H1 (cell line): ENCODE results near the gene SPTB. TPM values are rescaled to one million over a fixed set of nuclear protein-coding genes. Genes with fewer than 3 reads are reported as not detected.

Source experiments
- ASH2L ChIP-seq: fragments of 200-600, 300-600 bp; sonication (generic); IDR thresholded peaks from one replicate; pipeline ENCODE4 v1.7.1; 2017; ENCODE audit warnings: low read length
- CEBPB ChIP-seq: IDR thresholded peaks from 2 replicates; pipeline ENCODE4 v1.6.1; 2012; ENCODE audit warnings: low read depth, low read length
- CREB1 ChIP-seq: IDR thresholded peaks from 2 replicates; pipeline ENCODE4 v1.6.1; 2012; ENCODE audit warnings: inconsistent platforms
- EZH2 ChIP-seq: fragments of 200-600 bp; sonication (generic); IDR thresholded peaks from 2 replicates; pipeline ENCODE4 v1.7.1; 2012; ENCODE audit warnings: low read depth, mild to moderate bottlenecking, moderate library complexity, low read length, inconsistent platforms; ENCODE audit not compliant: severe bottlenecking
- RAD21 ChIP-seq, 2 experiments: IDR thresholded peaks in 1 of 2; conservative IDR thresholded peaks in 1 of 2; 2 replicates each; pipeline ENCODE4 v1.6.1; 2011; ENCODE audit warnings: low read depth in 2 of 2, low read length in 2 of 2, improper control_type of control experiment in 1 of 2, inconsistent platforms in 1 of 2, mild to moderate bottlenecking in 1 of 2, moderate library complexity in 1 of 2
- SP4 ChIP-seq: IDR thresholded peaks from 2 replicates; pipeline ENCODE4 v1.6.1; 2012; ENCODE audit warnings: low read length, inconsistent platforms
- SRF ChIP-seq: IDR thresholded peaks from 2 replicates; pipeline ENCODE4 v1.6.1; 2011; ENCODE audit warnings: mild to moderate bottlenecking, low read depth, low read length, moderate library complexity
- TCF12 ChIP-seq: IDR thresholded peaks from 2 replicates; pipeline ENCODE4 v1.6.1; 2011; ENCODE audit warnings: low read depth, mild to moderate bottlenecking, low read length
- polyA plus RNA-seq, 7 experiments: library from polyadenylated mRNA; depleted of rRNA in 3 of 7; stranded (reverse) in 5 of 7; unstranded in 2 of 7; fragments of >200 nt in 5 of 7; fragments of 200-250 nt in 2 of 7; gene quantifications; 1 replicate in 5 of 7; 2 replicates in 1 of 7; 4 replicates in 1 of 7; pipeline versions ENCODE4 v1.2.1 to v1.2.3, GENCODE V29; 2011 to 2013; ENCODE audit warnings: missing spikeins in 2 of 7, mixed read lengths in 2 of 7
- total RNA-seq: library from RNA; stranded (reverse); fragmentation: NEBNext Ultra II Directional; extraction: Animal tissue kit (Norgen Biotek cat#: 25700); gene quantifications from 2 replicates; pipeline ENCODE4 v1.2.1, GENCODE V29; 2021
- TF ChIP-seq, protein P1 (sequence below): fragments of 300-600 bp; sonication (generic); IDR thresholded peaks from 2 replicates; pipeline ENCODE4 v1.7.1; 2012; ENCODE audit warnings: low read length, moderate library complexity, mild to moderate bottlenecking, inconsistent platforms; ENCODE audit not compliant: insufficient replicate concordance
- TF ChIP-seq, protein P2 (sequence below): IDR thresholded peaks from 2 replicates; pipeline ENCODE4 v1.6.1; 2011; ENCODE audit warnings: low read depth, mild to moderate bottlenecking, low read length; ENCODE audit not compliant: insufficient read depth

Gene SPTB
- total and polyA plus RNA-seq, 2 of the 8 experiments (the other 6 are each of a cell fraction or from before 2014, with no cell fraction given) = 0.30 to 2.4 TPM

DNA sequence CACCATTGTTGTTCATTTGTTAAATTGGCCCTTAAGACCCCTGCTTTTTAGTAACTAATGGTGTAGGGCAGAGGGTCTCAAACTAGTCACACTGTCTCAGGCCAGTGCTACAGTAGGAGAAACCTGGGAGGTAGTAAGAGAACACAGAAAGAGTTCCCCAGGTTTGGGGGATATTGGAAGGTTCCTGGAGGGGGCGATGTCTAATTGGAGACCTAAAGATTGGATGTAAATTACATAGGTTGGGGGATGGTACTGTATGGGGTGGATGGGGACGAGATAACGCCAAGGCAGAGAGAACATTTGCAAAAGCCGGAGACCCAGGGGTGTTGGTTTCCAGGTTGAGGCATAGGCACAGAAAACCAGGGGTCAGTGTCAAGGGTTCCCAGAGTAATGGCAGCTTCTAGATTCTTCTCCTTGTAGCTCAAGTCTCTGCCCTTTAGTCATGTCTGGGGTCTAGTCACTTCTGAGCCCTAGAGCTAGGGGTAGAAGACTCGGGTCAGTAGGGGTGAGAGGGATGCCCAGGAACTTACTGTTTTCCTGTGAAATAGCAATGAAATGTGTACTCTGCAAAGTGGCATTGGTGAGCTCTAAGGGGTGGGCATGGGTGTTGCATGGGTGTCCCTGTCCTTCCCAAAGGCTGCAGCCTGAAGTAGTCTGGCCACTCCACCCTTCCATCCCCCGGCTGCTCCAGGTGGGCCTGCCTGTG, 153.7 kb downstream of the SPTB start (continued):
- TF ChIP-seq, protein P1, sequence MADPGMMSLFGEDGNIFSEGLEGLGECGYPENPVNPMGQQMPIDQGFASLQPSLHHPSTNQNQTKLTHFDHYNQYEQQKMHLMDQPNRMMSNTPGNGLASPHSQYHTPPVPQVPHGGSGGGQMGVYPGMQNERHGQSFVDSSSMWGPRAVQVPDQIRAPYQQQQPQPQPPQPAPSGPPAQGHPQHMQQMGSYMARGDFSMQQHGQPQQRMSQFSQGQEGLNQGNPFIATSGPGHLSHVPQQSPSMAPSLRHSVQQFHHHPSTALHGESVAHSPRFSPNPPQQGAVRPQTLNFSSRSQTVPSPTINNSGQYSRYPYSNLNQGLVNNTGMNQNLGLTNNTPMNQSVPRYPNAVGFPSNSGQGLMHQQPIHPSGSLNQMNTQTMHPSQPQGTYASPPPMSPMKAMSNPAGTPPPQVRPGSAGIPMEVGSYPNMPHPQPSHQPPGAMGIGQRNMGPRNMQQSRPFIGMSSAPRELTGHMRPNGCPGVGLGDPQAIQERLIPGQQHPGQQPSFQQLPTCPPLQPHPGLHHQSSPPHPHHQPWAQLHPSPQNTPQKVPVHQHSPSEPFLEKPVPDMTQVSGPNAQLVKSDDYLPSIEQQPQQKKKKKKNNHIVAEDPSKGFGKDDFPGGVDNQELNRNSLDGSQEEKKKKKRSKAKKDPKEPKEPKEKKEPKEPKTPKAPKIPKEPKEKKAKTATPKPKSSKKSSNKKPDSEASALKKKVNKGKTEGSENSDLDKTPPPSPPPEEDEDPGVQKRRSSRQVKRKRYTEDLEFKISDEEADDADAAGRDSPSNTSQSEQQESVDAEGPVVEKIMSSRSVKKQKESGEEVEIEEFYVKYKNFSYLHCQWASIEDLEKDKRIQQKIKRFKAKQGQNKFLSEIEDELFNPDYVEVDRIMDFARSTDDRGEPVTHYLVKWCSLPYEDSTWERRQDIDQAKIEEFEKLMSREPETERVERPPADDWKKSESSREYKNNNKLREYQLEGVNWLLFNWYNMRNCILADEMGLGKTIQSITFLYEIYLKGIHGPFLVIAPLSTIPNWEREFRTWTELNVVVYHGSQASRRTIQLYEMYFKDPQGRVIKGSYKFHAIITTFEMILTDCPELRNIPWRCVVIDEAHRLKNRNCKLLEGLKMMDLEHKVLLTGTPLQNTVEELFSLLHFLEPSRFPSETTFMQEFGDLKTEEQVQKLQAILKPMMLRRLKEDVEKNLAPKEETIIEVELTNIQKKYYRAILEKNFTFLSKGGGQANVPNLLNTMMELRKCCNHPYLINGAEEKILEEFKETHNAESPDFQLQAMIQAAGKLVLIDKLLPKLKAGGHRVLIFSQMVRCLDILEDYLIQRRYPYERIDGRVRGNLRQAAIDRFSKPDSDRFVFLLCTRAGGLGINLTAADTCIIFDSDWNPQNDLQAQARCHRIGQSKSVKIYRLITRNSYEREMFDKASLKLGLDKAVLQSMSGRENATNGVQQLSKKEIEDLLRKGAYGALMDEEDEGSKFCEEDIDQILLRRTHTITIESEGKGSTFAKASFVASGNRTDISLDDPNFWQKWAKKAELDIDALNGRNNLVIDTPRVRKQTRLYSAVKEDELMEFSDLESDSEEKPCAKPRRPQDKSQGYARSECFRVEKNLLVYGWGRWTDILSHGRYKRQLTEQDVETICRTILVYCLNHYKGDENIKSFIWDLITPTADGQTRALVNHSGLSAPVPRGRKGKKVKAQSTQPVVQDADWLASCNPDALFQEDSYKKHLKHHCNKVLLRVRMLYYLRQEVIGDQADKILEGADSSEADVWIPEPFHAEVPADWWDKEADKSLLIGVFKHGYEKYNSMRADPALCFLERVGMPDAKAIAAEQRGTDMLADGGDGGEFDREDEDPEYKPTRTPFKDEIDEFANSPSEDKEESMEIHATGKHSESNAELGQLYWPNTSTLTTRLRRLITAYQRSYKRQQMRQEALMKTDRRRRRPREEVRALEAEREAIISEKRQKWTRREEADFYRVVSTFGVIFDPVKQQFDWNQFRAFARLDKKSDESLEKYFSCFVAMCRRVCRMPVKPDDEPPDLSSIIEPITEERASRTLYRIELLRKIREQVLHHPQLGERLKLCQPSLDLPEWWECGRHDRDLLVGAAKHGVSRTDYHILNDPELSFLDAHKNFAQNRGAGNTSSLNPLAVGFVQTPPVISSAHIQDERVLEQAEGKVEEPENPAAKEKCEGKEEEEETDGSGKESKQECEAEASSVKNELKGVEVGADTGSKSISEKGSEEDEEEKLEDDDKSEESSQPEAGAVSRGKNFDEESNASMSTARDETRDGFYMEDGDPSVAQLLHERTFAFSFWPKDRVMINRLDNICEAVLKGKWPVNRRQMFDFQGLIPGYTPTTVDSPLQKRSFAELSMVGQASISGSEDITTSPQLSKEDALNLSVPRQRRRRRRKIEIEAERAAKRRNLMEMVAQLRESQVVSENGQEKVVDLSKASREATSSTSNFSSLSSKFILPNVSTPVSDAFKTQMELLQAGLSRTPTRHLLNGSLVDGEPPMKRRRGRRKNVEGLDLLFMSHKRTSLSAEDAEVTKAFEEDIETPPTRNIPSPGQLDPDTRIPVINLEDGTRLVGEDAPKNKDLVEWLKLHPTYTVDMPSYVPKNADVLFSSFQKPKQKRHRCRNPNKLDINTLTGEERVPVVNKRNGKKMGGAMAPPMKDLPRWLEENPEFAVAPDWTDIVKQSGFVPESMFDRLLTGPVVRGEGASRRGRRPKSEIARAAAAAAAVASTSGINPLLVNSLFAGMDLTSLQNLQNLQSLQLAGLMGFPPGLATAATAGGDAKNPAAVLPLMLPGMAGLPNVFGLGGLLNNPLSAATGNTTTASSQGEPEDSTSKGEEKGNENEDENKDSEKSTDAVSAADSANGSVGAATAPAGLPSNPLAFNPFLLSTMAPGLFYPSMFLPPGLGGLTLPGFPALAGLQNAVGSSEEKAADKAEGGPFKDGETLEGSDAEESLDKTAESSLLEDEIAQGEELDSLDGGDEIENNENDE = no peak
- TF ChIP-seq SRF (no peak), ASH2L (no peak), SP4 (no peak), CEBPB (no peak), RAD21 (IDR thresholded peaks at IDR 0.05 in 1 of 2, conservative IDR thresholded peaks at IDR 0.05 in 1 of 2; ENCODE audit: low read depth in 2 of 2, low read length in 2 of 2) (peak; percentile 13 to 32; a peak in 2 of 4 replicates), TCF12 (no peak), EZH2 (no peak), CREB1 (no peak)
- TF ChIP-seq, protein P2, sequence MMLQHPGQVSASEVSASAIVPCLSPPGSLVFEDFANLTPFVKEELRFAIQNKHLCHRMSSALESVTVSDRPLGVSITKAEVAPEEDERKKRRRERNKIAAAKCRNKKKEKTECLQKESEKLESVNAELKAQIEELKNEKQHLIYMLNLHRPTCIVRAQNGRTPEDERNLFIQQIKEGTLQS = no peak
